Gastroesophageal sphincter (tissue), 4 donors: ENCODE data around the gene AKR1C8. TPM values are rescaled to one million over a fixed set of nuclear protein-coding genes. Genes with fewer than 3 reads are reported as not detected.

Experiments used
- ATAC-seq: fragments of 150-250 bp; one replicate; pipeline ENCODE4 v1.9.1; 2016; ENCODE audit warnings: mild to moderate bottlenecking, moderate library complexity
- H3K27ac ChIP-seq, 4 donors: fragments of 200-600 bp; sonication (generic) in 3 of 4; 1 replicate in 3 of 4; 2 replicates in 1 of 4; pipeline ENCODE4 v1.5.1; 2016 to 2019
- H3K27me3 ChIP-seq: fragments of 200-600 bp; sonication (generic); one replicate; pipeline ENCODE4 v1.5.1; 2019
- H3K36me3 ChIP-seq, 2 donors: fragments of 200-600 bp; sonication (generic); one replicate each; pipeline ENCODE4 v1.5.1; 2019; ENCODE audit warnings: control low read depth in 1 of 2
- H3K4me1 ChIP-seq, 3 donors: fragments of 200-600 bp; sonication (generic); 1 replicate in 2 of 3; 2 replicates in 1 of 3; pipeline ENCODE4 v1.5.1; 2016 to 2019; ENCODE audit warnings: control low read depth in 2 of 3
- H3K4me3 ChIP-seq, 2 donors: fragments of 200-600 bp; sonication (generic); one replicate each; pipeline ENCODE4 v1.5.1; 2019; ENCODE audit warnings: mild to moderate bottlenecking in 1 of 2, moderate library complexity in 1 of 2
- H3K9me3 ChIP-seq, 3 donors: fragments of 200-600 bp; sonication (generic); one replicate each; pipeline ENCODE4 v1.5.1; 2017 to 2019; ENCODE audit warnings: control low read depth in 2 of 3
- EP300 ChIP-seq: sonication (generic); formaldehyde crosslinking; IDR thresholded peaks from one replicate; pipeline ENCODE4 v1.6.1; 2017; ENCODE audit warnings: antibody characterized with exemption, mild to moderate bottlenecking
- POLR2A ChIP-seq, 2 donors: fragments of 450-650 bp; IDR thresholded peaks; one replicate each; pipeline ENCODE4 v1.6.1; 2017; ENCODE audit warnings: antibody characterized with exemption in 2 of 2, mild to moderate bottlenecking in 2 of 2, moderate library complexity in 1 of 2
- POLR2AphosphoS5 ChIP-seq: sonication (generic); formaldehyde crosslinking; IDR thresholded peaks from one replicate; pipeline ENCODE4 v1.6.1; 2017; ENCODE audit warnings: antibody characterized with exemption
- WGBS, 2 donors: methylation state at CpG; one replicate each; pipeline ENCODE4 v1.1.5; 2018; ENCODE audit warnings: low coverage in 1 of 2; 5-methylcytosine and 5-hydroxymethylcytosine counted together
- total RNA-seq, 4 donors: library from RNA; depleted of rRNA; stranded (reverse); fragments of >200 nt; gene quantifications; one replicate each; pipeline ENCODE4 v1.1.0, GENCODE V29; 2016
- TF ChIP-seq, protein P1 (sequence below), 4 experiments: fragments of 200-600 bp in 2 of 4; fragments of 450-650 bp in 2 of 4; sonication (generic) in 1 of 4; IDR thresholded peaks; one replicate each; pipeline ENCODE4 v1.5.1; 2017 to 2019; ENCODE audit warnings: antibody characterized with exemption in 4 of 4, mild to moderate bottlenecking in 2 of 4, moderate library complexity in 2 of 4

The AKR1C8 gene
- total RNA-seq, 4 donors from 2014 or later: not detected

DNA sequence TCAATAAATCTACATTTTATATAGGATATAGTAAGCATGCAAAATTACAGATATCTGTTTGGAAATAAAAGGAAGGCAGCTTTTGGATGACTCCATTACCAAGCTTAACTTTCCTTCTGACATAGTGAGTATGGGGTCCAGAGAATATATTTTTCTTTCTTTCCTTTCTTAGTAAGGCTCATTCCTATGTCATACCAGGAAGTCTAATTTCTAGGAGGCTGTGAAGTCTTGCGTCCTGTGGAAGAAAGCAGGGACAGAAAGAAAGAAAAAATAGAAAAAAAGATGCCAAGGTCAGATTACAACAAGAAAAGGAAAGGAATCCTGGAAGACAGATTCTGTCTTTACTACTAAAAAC lies 36.3 kb downstream of the AKR1C8 start:
- ATAC-seq: no peak
- Histone ChIP-seq H3K4me1 (no peaks in the 10 kb centered on the region), H3K27ac (no peak overlapping the region), H3K4me3 (no peak overlapping the region), H3K27me3 (no peaks in the 10 kb centered on the region), H3K36me3 (no peaks in the 10 kb centered on the region), H3K9me3 (peaks cover 0 to 6% (median 0%) of the 10 kb centered on the region in 3 donors)
- WGBS, 2 donors: 63 to 78% methylated on average over 1 of the region's 1 CpG
- TF ChIP-seq, protein P1, sequence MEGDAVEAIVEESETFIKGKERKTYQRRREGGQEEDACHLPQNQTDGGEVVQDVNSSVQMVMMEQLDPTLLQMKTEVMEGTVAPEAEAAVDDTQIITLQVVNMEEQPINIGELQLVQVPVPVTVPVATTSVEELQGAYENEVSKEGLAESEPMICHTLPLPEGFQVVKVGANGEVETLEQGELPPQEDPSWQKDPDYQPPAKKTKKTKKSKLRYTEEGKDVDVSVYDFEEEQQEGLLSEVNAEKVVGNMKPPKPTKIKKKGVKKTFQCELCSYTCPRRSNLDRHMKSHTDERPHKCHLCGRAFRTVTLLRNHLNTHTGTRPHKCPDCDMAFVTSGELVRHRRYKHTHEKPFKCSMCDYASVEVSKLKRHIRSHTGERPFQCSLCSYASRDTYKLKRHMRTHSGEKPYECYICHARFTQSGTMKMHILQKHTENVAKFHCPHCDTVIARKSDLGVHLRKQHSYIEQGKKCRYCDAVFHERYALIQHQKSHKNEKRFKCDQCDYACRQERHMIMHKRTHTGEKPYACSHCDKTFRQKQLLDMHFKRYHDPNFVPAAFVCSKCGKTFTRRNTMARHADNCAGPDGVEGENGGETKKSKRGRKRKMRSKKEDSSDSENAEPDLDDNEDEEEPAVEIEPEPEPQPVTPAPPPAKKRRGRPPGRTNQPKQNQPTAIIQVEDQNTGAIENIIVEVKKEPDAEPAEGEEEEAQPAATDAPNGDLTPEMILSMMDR (IDR thresholded peaks at IDR 0.05): no peak
- TF ChIP-seq POLR2AphosphoS5 (no peak), POLR2A (IDR thresholded peaks at IDR 0.05) (no peak), EP300 (no peak)

DNA sequence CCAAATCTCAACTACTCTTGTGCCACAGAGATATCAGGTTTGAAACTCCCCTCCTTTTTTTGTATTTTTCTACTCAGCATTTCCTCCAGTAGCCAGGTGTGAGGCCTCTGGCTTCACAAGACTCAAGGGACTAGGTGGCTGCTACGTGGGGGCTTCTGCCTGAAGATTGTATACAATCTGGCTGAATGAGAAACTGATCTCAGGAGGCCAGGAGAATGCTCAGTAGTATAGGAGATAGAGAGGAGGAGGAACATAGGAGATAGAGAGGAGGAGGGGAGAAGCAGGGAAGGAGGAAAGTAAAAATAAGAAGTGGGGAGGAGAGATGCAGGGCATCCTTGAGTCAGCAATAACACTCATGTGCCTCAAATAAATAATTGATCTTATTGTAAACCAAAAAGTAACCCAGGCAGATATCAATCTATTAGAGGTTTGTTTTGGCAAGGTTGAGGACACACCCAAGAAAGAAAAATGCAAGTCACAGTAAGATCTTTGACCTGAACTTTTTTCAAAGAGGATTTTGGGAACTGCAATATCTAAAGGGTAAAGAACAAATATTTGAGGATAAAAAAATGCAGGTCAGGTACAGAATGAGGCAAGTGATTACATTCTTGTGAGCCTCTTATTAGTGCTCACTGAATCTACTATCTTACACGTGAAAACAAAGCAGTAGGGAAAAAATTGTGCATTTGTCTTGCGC lies 36.8 kb downstream of the AKR1C8 start:
- Histone ChIP-seq H3K27me3 (no peaks in the 10 kb centered on the region), H3K4me1 (no peaks in the 10 kb centered on the region), H3K4me3 (no peak overlapping the region), H3K36me3 (no peaks in the 10 kb centered on the region), H3K9me3 (peaks cover 0 to 6% (median 0%) of the 10 kb centered on the region in 3 donors), H3K27ac (no peak overlapping the region)
- WGBS, 2 donors: 66 to 70% methylated on average over 2 to 3 of the region's 3 CpGs
- TF ChIP-seq EP300 (no peak), POLR2AphosphoS5 (no peak), POLR2A (IDR thresholded peaks at IDR 0.05) (no peak)
- TF ChIP-seq, protein P1 (IDR thresholded peaks at IDR 0.05): no peak
- ATAC-seq: no peak

DNA sequence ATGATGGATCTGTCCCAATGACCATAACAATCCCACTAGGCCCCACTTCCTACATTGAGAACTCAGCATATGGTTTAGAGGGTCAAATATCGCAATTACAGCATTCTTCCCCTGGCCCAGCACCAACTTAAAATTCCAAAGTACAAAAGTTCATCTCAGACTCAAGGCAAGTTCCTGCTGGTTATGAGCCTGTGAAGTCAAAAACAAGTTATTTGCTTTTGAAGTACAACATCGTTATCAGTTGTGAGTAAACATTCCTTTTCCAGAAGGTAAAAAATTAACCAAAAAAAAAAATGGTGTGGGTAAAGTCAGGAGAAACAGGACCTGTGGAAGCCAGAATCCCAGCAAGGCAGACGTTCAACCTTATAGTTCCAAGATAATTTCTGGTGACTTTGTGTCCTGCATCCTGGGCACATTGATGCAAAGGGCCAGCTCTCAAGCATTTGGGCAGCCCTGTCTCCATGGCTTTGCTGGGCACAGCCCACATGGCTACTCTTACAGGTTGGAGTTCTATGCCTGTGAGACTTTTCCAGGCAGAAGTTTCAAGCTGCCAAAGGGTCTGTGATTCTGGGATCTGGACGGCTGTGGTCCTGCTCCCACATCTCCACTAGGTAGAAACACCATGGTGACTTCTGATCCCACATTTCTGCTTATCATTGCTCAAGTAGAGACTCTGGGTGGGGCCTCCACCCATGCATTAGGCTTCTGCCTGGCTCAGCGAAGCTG lies 37.5 kb downstream of the AKR1C8 start:
- 63 to 66% methylated on average over 4 of the region's 5 CpGs for WGBS, 2 donors

DNA sequence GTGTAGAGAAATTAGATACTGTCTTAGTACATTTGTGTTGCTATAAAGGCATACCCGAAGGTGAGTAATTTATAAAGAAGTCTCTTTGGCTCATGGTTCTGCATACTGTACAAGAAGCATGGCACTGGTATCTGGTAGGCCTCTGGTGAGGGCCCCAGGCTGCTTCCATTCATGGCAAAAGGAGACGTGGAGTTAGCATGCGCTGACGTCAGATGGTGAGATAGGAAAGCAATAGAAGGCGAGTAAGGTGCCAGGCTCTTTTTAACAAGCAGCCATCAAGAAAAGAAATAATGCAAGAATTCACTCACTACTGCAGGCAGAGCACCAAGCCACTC lies 38.1 kb downstream of the AKR1C8 start:
- 90 to 91% methylated on average over 3 to 5 of the region's 5 CpGs for WGBS, 2 donors

More for the DNA sequence above, 37.5 kb downstream of the AKR1C8 start:
- Histone ChIP-seq H3K4me3 (no peak overlapping the region), H3K4me1 (no peaks in the 10 kb centered on the region), H3K9me3 (peaks cover 0 to 6% (median 0%) of the 10 kb centered on the region in 3 donors), H3K27ac (no peak overlapping the region), H3K36me3 (no peaks in the 10 kb centered on the region), H3K27me3 (no peaks in the 10 kb centered on the region)
- no peak for TF ChIP-seq POLR2AphosphoS5
- no peak for TF ChIP-seq POLR2A (IDR thresholded peaks at IDR 0.05)
- TF ChIP-seq, protein P1 (IDR thresholded peaks at IDR 0.05): no peak
- no peak for TF ChIP-seq EP300
- no peak for ATAC-seq

More for the DNA sequence above, 38.1 kb downstream of the AKR1C8 start:
- Histone ChIP-seq H3K27ac (no peak overlapping the region), H3K9me3 (peaks cover 0 to 6% (median 0%) of the 10 kb centered on the region in 3 donors), H3K4me1 (no peaks in the 10 kb centered on the region), H3K36me3 (no peaks in the 10 kb centered on the region), H3K27me3 (no peaks in the 10 kb centered on the region), H3K4me3 (no peak overlapping the region)
- TF ChIP-seq POLR2A (IDR thresholded peaks at IDR 0.05): no peak
- TF ChIP-seq EP300: no peak
- no peak for TF ChIP-seq POLR2AphosphoS5
- TF ChIP-seq, protein P1 (IDR thresholded peaks at IDR 0.05): no peak
- ATAC-seq: no peak
